ENCODE results near the gene ASTN2.

GRCh38 chr9:116382053-116382452 is 1032.8 kb downstream of the ASTN2 start:
- TF ChIP-seq CTCF (IDR thresholded peaks at IDR 0.05; ENCODE audit: low read length) (no peak), EZH2 (IDR thresholded peaks at IDR 0.05; ENCODE audit: borderline replicate concordance, low read length) (no peak)

All from OCI-LY1 (cell line).